CD4-positive, alpha-beta T cell (primary cell): ENCODE results near the gene BAAT. TPM values are rescaled to one million over a fixed set of nuclear protein-coding genes. Genes with fewer than 3 reads are reported as not detected.
"Not testable (repeated sequence)": the region's sequence is repeated elsewhere in the genome, so short reads cannot be mapped to it uniquely, and the experiment has no call there.

ENCODE experiments used
- ATAC-seq: fragments of 200-7000 bp; cut with Tn5 transposase; one replicate; pipeline ENCODE4 v1.10.0; 2022; ENCODE audit warnings: mild to moderate bottlenecking; ENCODE audit not compliant: poor library complexity
- CTCF ChIA-PET: fragments of 350-600 bp; sonication (Branson Sonifier 250); formaldehyde crosslinking; loops from one replicate; lab custom pipeline; 2021; ENCODE audit warnings: antibody characterized with exemption, inconsistent platforms; lab: Charles Lee
- POLR2A ChIA-PET: fragments of 350-600 bp; sonication (Branson Sonifier 250); formaldehyde crosslinking; loops from one replicate; lab custom pipeline; 2021; ENCODE audit warnings: antibody characterized with exemption, inconsistent platforms; lab: Charles Lee
- DNase-seq, 14 experiments: peaks; one replicate each; pipeline ENCODE4 v3.0.0-alpha.2; 2013 to 2020; ENCODE audit warnings: mixed read lengths in 2 of 14
- H3K27ac ChIP-seq, 2 donors: one replicate each; pipeline versions ENCODE4 v1.5.1 to v1.7.0; 2013; ENCODE audit warnings: low read length in 2 of 2, low read depth in 1 of 2, mild to moderate bottlenecking in 1 of 2
- H3K27me3 ChIP-seq, 2 experiments: 1 replicate in 1 of 2; 2 replicates in 1 of 2; pipeline versions ENCODE4 v1.6.1 to v1.7.0; 2013; ENCODE audit warnings: low read length in 2 of 2, control low read depth in 1 of 2, mild to moderate bottlenecking in 1 of 2, moderate library complexity in 1 of 2; ENCODE audit not compliant: insufficient read depth in 2 of 2, control insufficient read depth in 1 of 2
- H3K36me3 ChIP-seq: one replicate; pipeline ENCODE4 v1.6.1; 2013; ENCODE audit warnings: low read length, control low read depth; ENCODE audit not compliant: insufficient read depth
- H3K4me1 ChIP-seq: one replicate; pipeline ENCODE4 v1.6.1; 2013; ENCODE audit warnings: low read length, control low read depth; ENCODE audit not compliant: insufficient read depth
- H3K4me3 ChIP-seq: one replicate; pipeline ENCODE4 v1.5.1; 2013; ENCODE audit warnings: mild to moderate bottlenecking, low read length, moderate library complexity
- H3K9me3 ChIP-seq, 2 experiments: 1 replicate in 1 of 2; 2 replicates in 1 of 2; pipeline versions ENCODE4 v1.6.1 to v1.7.0; 2013; ENCODE audit warnings: low read length in 2 of 2, mild to moderate bottlenecking in 2 of 2, control low read depth in 1 of 2, moderate library complexity in 1 of 2; ENCODE audit not compliant: control insufficient read depth in 1 of 2, insufficient read depth in 1 of 2
- H3K27ac Mint-ChIP-seq: one replicate; pipeline ENCODE4 v1.8.0; 2020; ENCODE audit warnings: mixed read lengths
- H3K27me3 Mint-ChIP-seq: one replicate; pipeline ENCODE4 v1.8.0; 2021; ENCODE audit warnings: mixed read lengths
- H3K36me3 Mint-ChIP-seq: one replicate; pipeline ENCODE4 v1.8.0; 2021; ENCODE audit warnings: low read depth, mixed read lengths
- H3K4me1 Mint-ChIP-seq: one replicate; pipeline ENCODE4 v1.8.0; 2021; ENCODE audit warnings: low read depth, mixed read lengths
- H3K4me3 Mint-ChIP-seq: one replicate; pipeline ENCODE4 v1.8.0; 2020; ENCODE audit warnings: mild to moderate bottlenecking, mixed read lengths
- H3K9me3 Mint-ChIP-seq: one replicate; pipeline ENCODE4 v1.8.0; 2020; ENCODE audit warnings: mixed read lengths
- CTCF ChIP-seq: fragments of 200-600 bp; IDR thresholded peaks from one replicate; pipeline ENCODE4 v1.8.0; 2022; ENCODE audit warnings: antibody characterized with exemption, mild to moderate bottlenecking
- intact Hi-C, 2 experiments: fragments of 100-400 bp; cut with DNase I in 1 of 2; cut with micrococcal nuclease in 1 of 2; formaldehyde crosslinking; loops; one replicate each; pipeline versions ENCODE4 v1.15.1 to v1.9.0; 2023 to 2025; cut with DNase I, micrococcal nuclease
- polyA plus RNA-seq, 2 donors: library from polyadenylated mRNA; unstranded; fragments of 120-200 nt; gene quantifications; one replicate each; pipeline ENCODE4 v1.2.1, GENCODE V29; 2013
- total RNA-seq, 174 experiments: library from RNA in 2 of 174; stranded (reverse) in 2 of 174; gene quantifications; one replicate each; pipeline ENCODE4 v1.2.3 and lab custom pipeline; 2021 to 2026

The BAAT gene
- total RNA-seq: not detected
- polyA plus RNA-seq (2013, experiment 1 of 2): not detected
- polyA plus RNA-seq (2013, experiment 2 of 2): 0.10 TPM
- total RNA-seq (lab: John Stamatoyannopoulos, UW): 0 to 2.5 (median 0.81) reads per million in 172 experiments

- DNase-seq: peak in 1 of 14 experiments; percentile 4
- Histone ChIP-seq H3K36me3 (peaks cover 15% of the 10 kb centered on the region), H3K9me3 (peaks cover 7 to 14% of the 10 kb centered on the region in 2 experiments)
- H3K27ac Mint-ChIP-seq, H3K9me3 Mint-ChIP-seq, H3K27ac ChIP-seq, H3K27me3 ChIP-seq, CTCF ChIA-PET, H3K4me3 Mint-ChIP-seq, H3K4me3 ChIP-seq, ATAC-seq, H3K27me3 Mint-ChIP-seq, intact Hi-C loops, H3K4me1 ChIP-seq, POLR2A ChIA-PET, H3K4me1 Mint-ChIP-seq: not testable (repeated sequence)
- peaks cover 27% of the 10 kb centered on the region for H3K36me3 Mint-ChIP-seq
These were observed at the start of gene BAAT for GRCh38 chr9:101384873-101385536. Gene BAAT (minus strand): TSS chr9:101385006. CDS start chr9:101371404, 13,602 bp downstream.

GRCh38 chr9:101433229-101433628, 48.4 kb upstream of the BAAT start:
- H3K27ac ChIP-seq: no peak overlapping the region
- H3K27me3 Mint-ChIP-seq: peaks cover 58% of the 10 kb centered on the region
- no peak overlapping the region for H3K4me3 Mint-ChIP-seq
- intact Hi-C loops: no loop called here
- H3K4me1 ChIP-seq: no peaks in the 10 kb centered on the region
- peaks cover 8 to 27% of the 10 kb centered on the region in 2 experiments for H3K27me3 ChIP-seq
- H3K36me3 ChIP-seq: no peaks in the 10 kb centered on the region
- H3K9me3 ChIP-seq: no peaks in the 10 kb centered on the region
- no peaks in the 10 kb centered on the region for H3K4me1 Mint-ChIP-seq
- POLR2A ChIA-PET: no interaction called here
- H3K9me3 Mint-ChIP-seq: no peaks in the 10 kb centered on the region
- ATAC-seq (no peak), DNase-seq (no peak)
- CTCF ChIA-PET: no interaction called here
- H3K4me3 ChIP-seq: no peak overlapping the region
- no peak overlapping the region for H3K27ac Mint-ChIP-seq
- no peaks in the 10 kb centered on the region for H3K36me3 Mint-ChIP-seq
- TF ChIP-seq CTCF: no peak

- no peaks in the 10 kb centered on the region for H3K4me1 Mint-ChIP-seq
- no peaks in the 10 kb centered on the region for H3K4me1 ChIP-seq
- peaks cover 8 to 27% of the 10 kb centered on the region in 2 experiments for H3K27me3 ChIP-seq
- no peaks in the 10 kb centered on the region for H3K36me3 Mint-ChIP-seq
- ChIA-PET POLR2A (no interaction called here), CTCF (no interaction called here)
- intact Hi-C loops: no loop called here
- no peak overlapping the region for H3K27ac ChIP-seq
- DNase-seq (no peak), ATAC-seq (no peak)
- no peaks in the 10 kb centered on the region for H3K36me3 ChIP-seq
- peaks cover 58% of the 10 kb centered on the region for H3K27me3 Mint-ChIP-seq
- H3K9me3 ChIP-seq: no peaks in the 10 kb centered on the region
- H3K9me3 Mint-ChIP-seq: no peaks in the 10 kb centered on the region
- H3K4me3 Mint-ChIP-seq: no peak overlapping the region
- no peak overlapping the region for H3K27ac Mint-ChIP-seq
- no peak for TF ChIP-seq CTCF
- H3K4me3 ChIP-seq: no peak overlapping the region
These were observed 47.9 kb upstream of the BAAT start for GRCh38 chr9:101432740-101433139.
